Testis (tissue), 2 donors: Measurements from ENCODE around the gene NPPC.

Experiments
- POLR2A ChIP-seq: fragments of 450-650 bp; IDR thresholded peaks from one replicate; pipeline ENCODE4 v1.6.1; 2017; ENCODE audit warnings: antibody characterized with exemption, mild to moderate bottlenecking, moderate library complexity
- TF ChIP-seq, protein P1 (sequence below), 3 experiments: fragments of 450-650 bp in 2 of 3; fragments of 200-600 bp in 1 of 3; sonication (generic) in 1 of 3; IDR thresholded peaks; one replicate each; pipeline ENCODE4 v1.5.1; 2016 to 2019; ENCODE audit warnings: antibody characterized with exemption in 3 of 3, mild to moderate bottlenecking in 2 of 3, moderate library complexity in 1 of 3

DNA sequence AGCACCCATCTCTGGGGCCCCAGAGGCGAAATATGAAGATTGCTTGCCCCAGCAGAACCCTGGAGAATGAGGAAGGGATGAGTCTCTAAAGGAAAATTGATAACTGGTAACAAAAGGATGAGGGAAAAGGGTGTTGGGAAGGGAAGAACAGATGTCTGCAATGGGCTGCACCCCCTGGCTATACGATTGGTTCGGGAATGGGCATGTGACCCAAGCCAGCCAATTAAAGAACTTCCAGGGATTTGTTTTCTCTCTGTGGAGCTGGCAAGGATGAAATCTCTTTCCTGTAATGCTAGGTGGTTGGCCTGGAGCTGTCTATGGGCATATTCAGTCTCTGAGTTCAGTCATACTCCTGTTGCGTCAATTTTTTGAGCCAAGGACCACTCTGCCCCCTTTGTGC, 12.8 kb upstream of the NPPC start:
- TF ChIP-seq, protein P1, sequence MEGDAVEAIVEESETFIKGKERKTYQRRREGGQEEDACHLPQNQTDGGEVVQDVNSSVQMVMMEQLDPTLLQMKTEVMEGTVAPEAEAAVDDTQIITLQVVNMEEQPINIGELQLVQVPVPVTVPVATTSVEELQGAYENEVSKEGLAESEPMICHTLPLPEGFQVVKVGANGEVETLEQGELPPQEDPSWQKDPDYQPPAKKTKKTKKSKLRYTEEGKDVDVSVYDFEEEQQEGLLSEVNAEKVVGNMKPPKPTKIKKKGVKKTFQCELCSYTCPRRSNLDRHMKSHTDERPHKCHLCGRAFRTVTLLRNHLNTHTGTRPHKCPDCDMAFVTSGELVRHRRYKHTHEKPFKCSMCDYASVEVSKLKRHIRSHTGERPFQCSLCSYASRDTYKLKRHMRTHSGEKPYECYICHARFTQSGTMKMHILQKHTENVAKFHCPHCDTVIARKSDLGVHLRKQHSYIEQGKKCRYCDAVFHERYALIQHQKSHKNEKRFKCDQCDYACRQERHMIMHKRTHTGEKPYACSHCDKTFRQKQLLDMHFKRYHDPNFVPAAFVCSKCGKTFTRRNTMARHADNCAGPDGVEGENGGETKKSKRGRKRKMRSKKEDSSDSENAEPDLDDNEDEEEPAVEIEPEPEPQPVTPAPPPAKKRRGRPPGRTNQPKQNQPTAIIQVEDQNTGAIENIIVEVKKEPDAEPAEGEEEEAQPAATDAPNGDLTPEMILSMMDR (IDR thresholded peaks at IDR 0.05) = no peak
- TF ChIP-seq POLR2A = no peak
